Ascending aorta (tissue), 2 donors: ENCODE measurements around the gene LCP2. TPM values are rescaled to one million over a fixed set of nuclear protein-coding genes. Genes with fewer than 3 reads are reported as not detected.

Experiments
- DNase-seq, 2 donors: peaks; one replicate each; pipeline ENCODE4 v3.0.0-alpha.2; 2019; ENCODE audit warnings: low spot score in 2 of 2
- H3K27ac ChIP-seq, 2 donors: fragments of 200-600 bp; sonication (generic); one replicate each; pipeline ENCODE4 v1.5.1; 2016 to 2017; ENCODE audit warnings: mild to moderate bottlenecking in 1 of 2
- H3K27me3 ChIP-seq: fragments of 200-600 bp; sonication (generic); one replicate; pipeline ENCODE4 v1.5.1; 2017
- H3K36me3 ChIP-seq, 2 donors: fragments of 200-600 bp; sonication (generic); one replicate each; pipeline ENCODE4 v1.5.1; 2016
- H3K4me1 ChIP-seq, 2 donors: fragments of 200-600 bp; sonication (generic); one replicate each; pipeline ENCODE4 v1.5.1; 2016 to 2017; ENCODE audit warnings: mild to moderate bottlenecking in 1 of 2
- H3K4me3 ChIP-seq, 2 donors: fragments of 200-600 bp; sonication (generic); one replicate each; pipeline ENCODE4 v1.5.1; 2016 to 2017; ENCODE audit warnings: mild to moderate bottlenecking in 1 of 2
- H3K9me3 ChIP-seq, 2 donors: fragments of 200-600 bp; sonication (generic); one replicate each; pipeline ENCODE4 v1.5.1; 2016
- intact Hi-C: fragments of 100-400 bp; cut with DNase I; formaldehyde crosslinking; loops from one replicate; pipeline ENCODE4 v1.15.1; 2023
- total RNA-seq: library from RNA; depleted of rRNA; stranded (reverse); fragments of >200 nt; gene quantifications from one replicate; pipeline ENCODE4 v1.1.0, GENCODE V29; 2016
- TF ChIP-seq, protein P1 (sequence below), 3 experiments: fragments of 200-600 bp in 2 of 3; fragments of 450-650 bp in 1 of 3; sonication (generic) in 2 of 3; IDR thresholded peaks; one replicate each; pipeline ENCODE4 v1.5.1; 2016 to 2019; ENCODE audit warnings: antibody characterized with exemption in 3 of 3, mild to moderate bottlenecking in 1 of 3, moderate library complexity in 1 of 3

The LCP2 gene
- total RNA-seq, 1 donor from 2014 or later: 9.3 TPM

DNA sequence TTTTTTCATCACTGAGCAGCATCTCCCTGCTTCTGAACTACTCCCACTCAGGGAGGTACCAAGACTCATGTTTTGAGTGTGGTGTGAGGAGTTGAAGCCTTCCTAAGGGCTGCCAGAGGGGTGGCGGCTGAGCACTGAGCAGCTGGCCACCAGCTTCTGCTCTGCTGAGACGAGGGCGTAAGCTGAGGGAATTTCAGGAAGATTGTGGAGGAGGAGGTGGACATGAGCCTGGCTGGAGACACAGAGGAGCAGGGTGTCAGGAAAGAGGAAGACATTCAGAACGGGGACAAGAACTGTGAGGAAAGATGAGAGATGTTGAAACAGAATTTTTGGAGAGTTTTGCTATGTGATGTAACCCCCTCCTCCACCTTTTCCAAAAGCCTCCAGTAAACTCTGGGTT, 7.8 kb downstream of the LCP2 start:
- Histone ChIP-seq H3K4me3 (no peak overlapping the region), H3K27ac (no peak overlapping the region), H3K4me1 (no peaks in the 10 kb centered on the region), H3K27me3 (no peaks in the 10 kb centered on the region), H3K9me3 (no peaks in the 10 kb centered on the region), H3K36me3 (no peaks in the 10 kb centered on the region)
- no peak for DNase-seq
- intact Hi-C loops: no loop called here
- TF ChIP-seq, protein P1, sequence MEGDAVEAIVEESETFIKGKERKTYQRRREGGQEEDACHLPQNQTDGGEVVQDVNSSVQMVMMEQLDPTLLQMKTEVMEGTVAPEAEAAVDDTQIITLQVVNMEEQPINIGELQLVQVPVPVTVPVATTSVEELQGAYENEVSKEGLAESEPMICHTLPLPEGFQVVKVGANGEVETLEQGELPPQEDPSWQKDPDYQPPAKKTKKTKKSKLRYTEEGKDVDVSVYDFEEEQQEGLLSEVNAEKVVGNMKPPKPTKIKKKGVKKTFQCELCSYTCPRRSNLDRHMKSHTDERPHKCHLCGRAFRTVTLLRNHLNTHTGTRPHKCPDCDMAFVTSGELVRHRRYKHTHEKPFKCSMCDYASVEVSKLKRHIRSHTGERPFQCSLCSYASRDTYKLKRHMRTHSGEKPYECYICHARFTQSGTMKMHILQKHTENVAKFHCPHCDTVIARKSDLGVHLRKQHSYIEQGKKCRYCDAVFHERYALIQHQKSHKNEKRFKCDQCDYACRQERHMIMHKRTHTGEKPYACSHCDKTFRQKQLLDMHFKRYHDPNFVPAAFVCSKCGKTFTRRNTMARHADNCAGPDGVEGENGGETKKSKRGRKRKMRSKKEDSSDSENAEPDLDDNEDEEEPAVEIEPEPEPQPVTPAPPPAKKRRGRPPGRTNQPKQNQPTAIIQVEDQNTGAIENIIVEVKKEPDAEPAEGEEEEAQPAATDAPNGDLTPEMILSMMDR (IDR thresholded peaks at IDR 0.05): no peak

DNA sequence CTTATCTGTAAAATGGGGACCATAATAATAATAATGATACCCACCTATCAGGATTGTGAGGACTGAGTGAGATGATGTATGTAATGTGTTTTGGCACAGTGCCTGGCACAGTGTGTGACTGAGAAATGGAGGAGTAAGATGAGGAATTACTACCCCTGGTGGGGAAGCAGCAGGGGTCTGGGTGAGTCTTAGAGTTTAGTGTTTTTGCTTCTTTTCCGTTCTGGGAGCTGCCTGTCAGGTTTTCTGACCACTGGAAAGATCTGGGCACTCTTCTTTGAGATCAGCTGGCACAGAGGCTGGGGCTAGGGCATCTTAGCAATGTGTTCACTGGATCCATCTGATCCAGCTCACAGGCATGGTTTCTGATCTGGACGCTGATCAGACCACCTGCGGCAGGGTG, 8.5 kb downstream of the LCP2 start:
- intact Hi-C loops: no loop called here
- Histone ChIP-seq H3K36me3 (no peaks in the 10 kb centered on the region), H3K4me1 (no peaks in the 10 kb centered on the region), H3K27ac (no peak overlapping the region), H3K27me3 (no peaks in the 10 kb centered on the region), H3K4me3 (no peak overlapping the region), H3K9me3 (no peaks in the 10 kb centered on the region)
- TF ChIP-seq, protein P1 (IDR thresholded peaks at IDR 0.05): no peak
- DNase-seq: no peak

DNA sequence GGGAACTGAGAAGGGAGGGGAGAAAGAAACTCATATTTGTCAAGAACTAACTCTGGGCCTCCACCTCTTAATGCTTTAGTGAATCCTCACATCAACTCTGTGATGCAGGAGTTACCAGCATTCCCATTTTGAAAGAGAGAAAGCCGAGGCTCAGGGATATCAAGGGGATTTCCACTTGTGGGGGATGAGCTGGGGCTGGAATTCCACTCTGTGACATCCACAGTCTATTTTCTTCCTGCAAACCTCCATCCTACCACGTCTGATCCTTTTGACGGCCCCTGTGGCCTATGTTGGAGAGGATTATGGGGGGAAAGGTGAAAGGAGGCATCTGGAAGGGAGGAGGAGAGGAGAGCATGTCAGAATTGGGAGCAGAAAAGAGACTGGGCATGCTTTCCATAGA, 9.0 kb downstream of the LCP2 start:
- no peak overlapping the region for H3K4me3 ChIP-seq
- intact Hi-C loops: no loop called here
- H3K9me3 ChIP-seq: no peaks in the 10 kb centered on the region
- DNase-seq: no peak
- H3K27me3 ChIP-seq: no peaks in the 10 kb centered on the region
- TF ChIP-seq, protein P1 (IDR thresholded peaks at IDR 0.05): no peak
- H3K4me1 ChIP-seq: no peaks in the 10 kb centered on the region
- H3K27ac ChIP-seq: no peak overlapping the region
- H3K36me3 ChIP-seq: no peaks in the 10 kb centered on the region

DNA sequence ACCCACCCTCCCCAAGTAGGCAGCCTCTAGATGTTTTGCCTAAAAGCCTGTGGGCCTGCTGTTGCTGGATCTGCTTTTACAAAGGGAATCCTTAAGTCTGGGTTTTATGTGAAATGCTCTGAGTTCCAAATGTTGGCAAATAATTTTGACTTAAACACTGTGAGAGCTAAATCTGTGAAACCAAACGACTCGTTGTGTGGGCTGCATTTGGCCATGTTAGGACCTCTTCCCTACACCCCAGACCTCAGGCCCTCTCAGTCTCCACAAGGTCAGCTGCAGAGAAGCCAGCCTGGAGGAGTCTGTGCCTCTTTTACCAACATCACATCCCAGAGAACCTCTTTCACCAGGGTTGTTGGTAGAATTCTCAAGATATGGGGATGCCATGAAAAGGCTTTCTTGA, 9.4 kb downstream of the LCP2 start:
- Histone ChIP-seq H3K36me3 (no peaks in the 10 kb centered on the region), H3K27ac (no peak overlapping the region), H3K4me3 (no peak overlapping the region), H3K27me3 (no peaks in the 10 kb centered on the region), H3K9me3 (no peaks in the 10 kb centered on the region), H3K4me1 (no peaks in the 10 kb centered on the region)
- no peak for DNase-seq
- TF ChIP-seq, protein P1 (IDR thresholded peaks at IDR 0.05): no peak
- intact Hi-C loops: no loop called here

DNA sequence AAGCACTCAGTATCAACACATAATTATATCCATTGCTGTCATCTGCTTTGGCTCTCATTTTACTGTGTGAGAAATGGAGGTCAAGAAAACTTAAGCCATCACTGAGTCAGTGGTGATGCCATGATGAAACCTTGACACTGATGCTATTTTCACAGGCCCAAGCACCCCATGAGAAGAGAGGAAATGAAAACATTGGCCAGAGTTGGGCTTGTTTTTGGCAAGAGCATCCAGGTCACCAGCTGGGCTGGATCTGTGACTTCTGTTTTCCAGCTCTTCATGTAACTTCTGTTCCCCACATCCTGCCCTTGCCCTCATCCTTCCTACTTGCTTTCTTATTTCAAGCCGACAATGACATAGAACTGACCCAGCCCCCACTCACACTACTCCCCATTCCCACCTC, 10.0 kb downstream of the LCP2 start:
- intact Hi-C loops: no loop called here
- H3K27ac ChIP-seq: no peak overlapping the region
- DNase-seq: peak in 1 of 2 donors; percentile 73
- TF ChIP-seq, protein P1 (IDR thresholded peaks at IDR 0.05): no peak
- H3K4me3 ChIP-seq: no peak overlapping the region
- H3K9me3 ChIP-seq: no peaks in the 10 kb centered on the region
- H3K27me3 ChIP-seq: no peaks in the 10 kb centered on the region
- no peaks in the 10 kb centered on the region for H3K36me3 ChIP-seq
- no peaks in the 10 kb centered on the region for H3K4me1 ChIP-seq

DNA sequence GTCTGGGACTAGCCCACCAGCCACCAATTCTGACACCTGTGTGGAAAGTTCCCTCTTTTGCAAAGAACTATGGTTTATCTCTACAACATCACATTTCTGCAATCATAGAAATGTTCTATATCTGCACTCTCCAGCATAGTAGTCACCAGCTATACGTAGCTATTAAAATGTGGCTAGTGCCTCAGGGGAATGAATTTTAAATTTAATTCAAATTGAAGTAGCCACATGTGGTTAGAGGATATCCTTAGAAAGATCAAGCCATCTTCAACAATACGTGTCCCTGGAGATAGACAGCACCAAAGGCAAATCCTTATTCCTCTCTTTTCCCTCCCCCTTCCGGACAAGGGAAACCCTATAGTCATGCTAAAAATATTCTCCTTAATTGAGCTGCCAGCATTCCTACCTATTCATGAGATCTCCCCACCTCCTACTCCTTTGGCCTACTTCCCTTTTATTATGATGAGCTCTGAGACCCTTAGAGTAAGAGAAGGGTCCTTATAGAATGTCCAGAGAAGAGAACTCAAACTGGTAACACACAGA, 11.1 kb downstream of the LCP2 start:
- TF ChIP-seq, protein P1 (IDR thresholded peaks at IDR 0.05): no peak
- no peaks in the 10 kb centered on the region for H3K4me1 ChIP-seq
- no peaks in the 10 kb centered on the region for H3K9me3 ChIP-seq
- H3K27ac ChIP-seq: no peak overlapping the region
- DNase-seq: no peak
- no peak overlapping the region for H3K4me3 ChIP-seq
- intact Hi-C loops: no loop called here
- no peaks in the 10 kb centered on the region for H3K36me3 ChIP-seq
- H3K27me3 ChIP-seq: no peaks in the 10 kb centered on the region
